ENCODE data around the gene IKZF1.

DNA sequence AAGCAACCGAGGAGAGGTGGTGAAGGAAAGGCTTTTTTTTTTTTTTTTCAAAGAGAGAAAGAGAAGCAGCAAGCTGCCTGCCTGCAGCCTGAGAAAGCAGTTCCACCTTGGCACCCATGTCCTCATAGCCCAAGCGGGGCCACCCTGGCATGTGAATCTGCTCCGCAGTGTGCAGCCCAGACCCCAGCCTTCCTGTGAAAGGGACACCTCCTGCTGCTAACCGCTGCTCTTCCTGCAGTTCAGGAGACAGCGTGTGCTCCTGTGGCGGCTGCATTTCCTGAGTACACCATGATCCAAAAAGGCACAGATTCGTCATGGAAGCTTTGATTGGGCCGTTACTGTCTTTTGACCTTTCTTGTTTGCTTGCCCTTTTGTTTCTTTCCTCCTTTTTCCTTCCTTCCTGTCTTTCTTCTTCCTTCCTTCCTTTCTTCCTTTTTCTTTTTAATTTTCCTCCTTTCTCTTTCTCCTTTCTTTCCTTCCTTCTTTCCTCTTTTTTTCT, 38.1 kb downstream of the IKZF1 start:
- no peak for TF ChIP-seq POLR2A (IDR thresholded peaks at IDR 0.05; ENCODE audit: extremely low read depth, insufficient read length)
- TF ChIP-seq, protein P1, sequence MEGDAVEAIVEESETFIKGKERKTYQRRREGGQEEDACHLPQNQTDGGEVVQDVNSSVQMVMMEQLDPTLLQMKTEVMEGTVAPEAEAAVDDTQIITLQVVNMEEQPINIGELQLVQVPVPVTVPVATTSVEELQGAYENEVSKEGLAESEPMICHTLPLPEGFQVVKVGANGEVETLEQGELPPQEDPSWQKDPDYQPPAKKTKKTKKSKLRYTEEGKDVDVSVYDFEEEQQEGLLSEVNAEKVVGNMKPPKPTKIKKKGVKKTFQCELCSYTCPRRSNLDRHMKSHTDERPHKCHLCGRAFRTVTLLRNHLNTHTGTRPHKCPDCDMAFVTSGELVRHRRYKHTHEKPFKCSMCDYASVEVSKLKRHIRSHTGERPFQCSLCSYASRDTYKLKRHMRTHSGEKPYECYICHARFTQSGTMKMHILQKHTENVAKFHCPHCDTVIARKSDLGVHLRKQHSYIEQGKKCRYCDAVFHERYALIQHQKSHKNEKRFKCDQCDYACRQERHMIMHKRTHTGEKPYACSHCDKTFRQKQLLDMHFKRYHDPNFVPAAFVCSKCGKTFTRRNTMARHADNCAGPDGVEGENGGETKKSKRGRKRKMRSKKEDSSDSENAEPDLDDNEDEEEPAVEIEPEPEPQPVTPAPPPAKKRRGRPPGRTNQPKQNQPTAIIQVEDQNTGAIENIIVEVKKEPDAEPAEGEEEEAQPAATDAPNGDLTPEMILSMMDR (IDR thresholded peaks at IDR 0.05; ENCODE audit: low read depth, low read length) = no peak
- TF ChIP-seq, protein P2, sequence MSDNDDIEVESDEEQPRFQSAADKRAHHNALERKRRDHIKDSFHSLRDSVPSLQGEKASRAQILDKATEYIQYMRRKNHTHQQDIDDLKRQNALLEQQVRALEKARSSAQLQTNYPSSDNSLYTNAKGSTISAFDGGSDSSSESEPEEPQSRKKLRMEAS (IDR thresholded peaks at IDR 0.05; ENCODE audit: low read depth, low read length) = no peak
- no peak for TF ChIP-seq MYC (IDR thresholded peaks at IDR 0.05; ENCODE audit: low read depth, low read length)
